Naive thymus-derived CD4-positive, alpha-beta T cell (primary cell): ENCODE measurements around the gene SZRD1. TPM values are rescaled to one million over a fixed set of nuclear protein-coding genes. Genes with fewer than 3 reads are reported as not detected.
A peak's percentile ranks its signal among the peaks of the same experiment; 100 is the strongest.

ENCODE experiments used
- ATAC-seq: fragments of 150-1000 bp; cut with Tn5 transposase; 2 replicates; pipeline ENCODE4 v1.10.0; 2021; ENCODE audit warnings: mild to moderate bottlenecking, moderate library complexity
- CTCF ChIA-PET: fragments of 350-600 bp; sonication (Branson Sonifier 250); formaldehyde crosslinking; loops from one replicate; lab custom pipeline; 2021; ENCODE audit warnings: antibody characterized with exemption; lab: Charles Lee
- POLR2A ChIA-PET: fragments of 350-600 bp; sonication (Branson Sonifier 250); formaldehyde crosslinking; loops from one replicate; lab custom pipeline; 2021; ENCODE audit warnings: antibody characterized with exemption, inconsistent platforms; lab: Charles Lee
- DNase-seq, 9 donors: peaks; one replicate each; pipeline versions ENCODE4 v3.0.0 to v3.0.0-alpha.2; 2020 to 2022; ENCODE audit warnings: mixed read lengths in 1 of 9
- H3K27ac ChIP-seq: one replicate; pipeline ENCODE4 v1.7.0; 2013; ENCODE audit warnings: mild to moderate bottlenecking, low read depth, low read length, moderate library complexity
- H3K27me3 ChIP-seq, 2 donors: one replicate each; pipeline ENCODE4 v1.7.0; 2013; ENCODE audit warnings: low read length in 2 of 2, mild to moderate bottlenecking in 2 of 2, moderate library complexity in 2 of 2; ENCODE audit not compliant: control insufficient read depth in 2 of 2, insufficient read depth in 2 of 2
- H3K36me3 ChIP-seq, 3 experiments: 1 replicate in 2 of 3; 2 replicates in 1 of 3; pipeline ENCODE4 v1.7.0; 2013; ENCODE audit warnings: low read length in 3 of 3, mild to moderate bottlenecking in 3 of 3, moderate library complexity in 1 of 3; ENCODE audit not compliant: insufficient read depth in 3 of 3, control insufficient read depth in 2 of 3
- H3K4me1 ChIP-seq, 2 donors: one replicate each; pipeline ENCODE4 v1.7.0; 2013; ENCODE audit warnings: low read length in 2 of 2, mild to moderate bottlenecking in 2 of 2, moderate library complexity in 1 of 2; ENCODE audit not compliant: control insufficient read depth in 2 of 2, insufficient read depth in 2 of 2
- H3K4me3 ChIP-seq: 2 replicates; pipeline ENCODE4 v1.7.0; 2013; ENCODE audit warnings: mild to moderate bottlenecking, low read length
- H3K9me3 ChIP-seq, 3 experiments: 1 replicate in 2 of 3; 2 replicates in 1 of 3; pipeline ENCODE4 v1.7.0; 2013; ENCODE audit warnings: low read length in 3 of 3; ENCODE audit not compliant: control insufficient read depth in 2 of 3
- H3K27ac Mint-ChIP-seq, 9 donors: one replicate each; pipeline ENCODE4 v1.8.0; 2020 to 2022; ENCODE audit warnings: mixed read lengths in 9 of 9, mild to moderate bottlenecking in 8 of 9, moderate library complexity in 5 of 9, inconsistent platforms in 2 of 9
- H3K27me3 Mint-ChIP-seq, 5 donors: one replicate each; pipeline ENCODE4 v1.8.0; 2021 to 2022; ENCODE audit warnings: mixed read lengths in 5 of 5, mild to moderate bottlenecking in 1 of 5
- H3K36me3 Mint-ChIP-seq, 5 donors: one replicate each; pipeline ENCODE4 v1.8.0; 2020 to 2022; ENCODE audit warnings: mixed read lengths in 5 of 5, mild to moderate bottlenecking in 3 of 5, inconsistent platforms in 1 of 5
- H3K4me1 Mint-ChIP-seq, 7 donors: one replicate each; pipeline ENCODE4 v1.8.0; 2020 to 2022; ENCODE audit warnings: mixed read lengths in 7 of 7, mild to moderate bottlenecking in 3 of 7, inconsistent platforms in 1 of 7
- H3K4me3 Mint-ChIP-seq, 10 donors: one replicate each; pipeline ENCODE4 v1.8.0; 2020 to 2022; ENCODE audit warnings: mild to moderate bottlenecking in 10 of 10, mixed read lengths in 10 of 10, moderate library complexity in 6 of 10, inconsistent platforms in 2 of 10
- H3K9me3 Mint-ChIP-seq, 11 donors: one replicate each; pipeline ENCODE4 v1.8.0; 2020 to 2022; ENCODE audit warnings: mixed read lengths in 11 of 11, mild to moderate bottlenecking in 4 of 11, inconsistent platforms in 1 of 11, moderate library complexity in 1 of 11
- intact Hi-C, 2 donors: fragments of 100-400 bp; cut with micrococcal nuclease; formaldehyde crosslinking; loops; one replicate each; pipeline ENCODE4 v1.15.1; 2023
- polyA plus RNA-seq, 2 donors: library from polyadenylated mRNA; unstranded; fragments of 300-500 nt; fragmentation: Illumina TruSeq; gene quantifications; one replicate each; pipeline ENCODE4 v1.2.3, GENCODE V29; 2021
- total RNA-seq, 6 experiments: library from RNA in 5 of 6; stranded (reverse) in 5 of 6; gene quantifications; 1 replicate in 5 of 6; 2 replicates in 1 of 6; pipeline ENCODE4 v1.2.3 and lab custom pipeline; 2021 to 2026

Gene SZRD1
- total and polyA plus RNA-seq, 7 experiments from 2014 or later, result 36.8 to 163 (median 82.5) TPM

DNA sequence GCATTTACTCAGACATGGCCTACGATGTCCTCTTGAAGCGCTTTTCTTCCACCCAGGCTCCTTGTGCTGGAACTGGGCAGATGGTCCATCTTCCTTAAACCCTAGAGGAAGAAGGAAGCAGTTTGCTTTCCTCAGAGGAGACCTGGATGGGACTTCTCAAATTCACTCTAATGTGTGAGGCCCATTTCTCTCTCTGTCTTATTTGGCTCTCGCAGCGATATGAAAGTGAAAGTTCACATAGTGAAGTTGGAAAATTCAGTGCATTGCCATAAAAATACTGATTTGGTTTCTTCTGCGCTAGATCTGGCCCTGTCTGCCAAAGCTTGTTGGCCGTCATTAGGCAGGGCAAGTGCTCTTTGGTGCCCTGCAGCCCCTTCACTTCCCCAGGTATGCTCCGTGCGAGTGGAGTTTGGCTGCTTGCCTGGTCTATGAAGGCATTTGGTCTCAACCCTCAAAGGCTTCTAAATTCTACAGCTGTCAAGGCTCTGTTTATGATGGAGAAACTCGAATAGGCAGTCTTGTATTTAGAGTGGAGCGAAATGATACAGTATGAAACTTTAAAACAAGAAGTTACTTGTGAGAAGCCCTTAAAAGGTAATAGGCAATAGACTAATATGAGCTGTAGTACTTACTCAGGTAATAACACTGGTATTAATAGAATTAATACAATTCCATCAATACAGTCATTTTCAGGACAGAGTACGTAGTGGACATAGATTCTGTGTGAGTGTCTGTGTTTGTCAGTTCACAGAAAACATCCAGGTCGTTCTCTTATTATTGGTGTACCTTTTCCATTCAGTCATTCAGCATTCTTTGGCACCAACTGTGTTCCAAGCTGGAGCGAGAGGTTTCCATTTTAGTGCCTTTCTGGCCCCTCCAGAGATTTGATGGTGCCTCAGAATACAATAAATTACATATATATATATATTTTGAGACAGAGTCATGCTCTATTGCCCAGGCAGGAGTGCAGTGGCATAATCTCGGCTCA lies 20.5 kb downstream of the SZRD1 start:
- Histone ChIP-seq H3K4me3 (peak overlapping the region; percentile 34), H3K27me3 (no peaks in the 10 kb centered on the region), H3K36me3 (peaks cover 0 to 4% (median 0%) of the 10 kb centered on the region in 3 experiments), H3K4me1 (peaks cover 22 to 53% of the 10 kb centered on the region in 2 donors), H3K27ac (peak overlapping the region; percentile 54), H3K9me3 (no peaks in the 10 kb centered on the region)
- intact Hi-C loops, result loop anchor here (1.0 to 5.0 kb wide), 5 partner anchors 15 to 55 kb away; partner anchors contain the start of genes NECAP2 (in 2 of the 2) and SZRD1 (in 1 of the 2)
- no peaks in the 10 kb centered on the region for H3K9me3 Mint-ChIP-seq
- peaks cover 2 to 18% (median 6%) of the 10 kb centered on the region in 5 donors for H3K36me3 Mint-ChIP-seq
- H3K4me1 Mint-ChIP-seq, result peaks cover 66 to 88% (median 79%) of the 10 kb centered on the region in 7 donors
- no peaks in the 10 kb centered on the region for H3K27me3 Mint-ChIP-seq
- H3K4me3 Mint-ChIP-seq, result peak overlapping the region; percentile 69 to 86 (median 82)
- DNase-seq (peak in 3 of 9 donors; percentile 8 to 16 (median 11)), ATAC-seq (peak; percentile 51)
- ChIA-PET POLR2A (interaction anchor here (0.9 to 1.4 kb wide), 4 partner anchors 14 to 56 kb away, joined by 3 to 6 read pairs (median 4); partner anchors contain the start of gene NECAP2), CTCF (interaction anchor here (0.6 to 1.8 kb wide), 3 partner anchors 13 to 493 kb away, joined by 3 to 6 read pairs (median 4); no protein-coding TSS in a partner anchor)
- H3K27ac Mint-ChIP-seq, result peak overlapping the region; percentile 60 to 89 (median 79)

DNA sequence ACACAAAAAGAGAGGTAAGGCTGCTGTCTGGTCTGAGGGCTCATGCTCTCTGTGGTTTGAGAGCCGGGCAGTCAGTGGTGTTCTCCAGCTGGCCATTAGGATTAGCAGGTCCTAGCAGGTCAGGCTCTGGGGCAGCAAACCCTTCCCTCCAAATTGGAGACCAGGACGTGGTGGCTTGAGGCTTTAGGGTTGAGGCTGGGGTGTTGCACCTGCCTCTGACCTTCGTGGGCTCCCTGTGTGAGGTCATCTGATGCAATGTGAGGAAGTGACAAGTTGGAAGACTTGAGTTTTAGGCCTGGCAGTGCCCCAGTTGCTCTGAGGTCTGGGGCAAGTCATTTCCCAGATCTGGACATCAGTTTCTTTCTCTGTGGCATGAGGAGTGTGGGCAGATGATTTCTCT lies 24.4 kb downstream of the SZRD1 start:
- no peaks in the 10 kb centered on the region for H3K9me3 Mint-ChIP-seq
- H3K27me3 Mint-ChIP-seq, result no peaks in the 10 kb centered on the region
- peaks cover 10 to 43% (median 11%) of the 10 kb centered on the region in 3 experiments for H3K36me3 ChIP-seq
- H3K36me3 Mint-ChIP-seq, result peaks cover 5 to 21% (median 10%) of the 10 kb centered on the region in 5 donors
- peaks cover 47 to 65% (median 58%) of the 10 kb centered on the region in 7 donors for H3K4me1 Mint-ChIP-seq
- peak overlapping the region in 8 of 9 donors; percentile 27 to 79 (median 60) for H3K27ac Mint-ChIP-seq
- H3K4me3 ChIP-seq, result no peak overlapping the region
- POLR2A ChIA-PET, result no interaction called here
- no peak for DNase-seq
- peak overlapping the region; percentile 9 for H3K27ac ChIP-seq
- CTCF ChIA-PET, result no interaction called here
- intact Hi-C loops, result no loop called here
- no peaks in the 10 kb centered on the region for H3K9me3 ChIP-seq
- peaks cover 7 to 33% of the 10 kb centered on the region in 2 donors for H3K4me1 ChIP-seq
- H3K27me3 ChIP-seq, result no peaks in the 10 kb centered on the region
- peak; percentile 23 for ATAC-seq
- peak overlapping the region in 2 of 10 donors; percentile 25 to 26 for H3K4me3 Mint-ChIP-seq

DNA sequence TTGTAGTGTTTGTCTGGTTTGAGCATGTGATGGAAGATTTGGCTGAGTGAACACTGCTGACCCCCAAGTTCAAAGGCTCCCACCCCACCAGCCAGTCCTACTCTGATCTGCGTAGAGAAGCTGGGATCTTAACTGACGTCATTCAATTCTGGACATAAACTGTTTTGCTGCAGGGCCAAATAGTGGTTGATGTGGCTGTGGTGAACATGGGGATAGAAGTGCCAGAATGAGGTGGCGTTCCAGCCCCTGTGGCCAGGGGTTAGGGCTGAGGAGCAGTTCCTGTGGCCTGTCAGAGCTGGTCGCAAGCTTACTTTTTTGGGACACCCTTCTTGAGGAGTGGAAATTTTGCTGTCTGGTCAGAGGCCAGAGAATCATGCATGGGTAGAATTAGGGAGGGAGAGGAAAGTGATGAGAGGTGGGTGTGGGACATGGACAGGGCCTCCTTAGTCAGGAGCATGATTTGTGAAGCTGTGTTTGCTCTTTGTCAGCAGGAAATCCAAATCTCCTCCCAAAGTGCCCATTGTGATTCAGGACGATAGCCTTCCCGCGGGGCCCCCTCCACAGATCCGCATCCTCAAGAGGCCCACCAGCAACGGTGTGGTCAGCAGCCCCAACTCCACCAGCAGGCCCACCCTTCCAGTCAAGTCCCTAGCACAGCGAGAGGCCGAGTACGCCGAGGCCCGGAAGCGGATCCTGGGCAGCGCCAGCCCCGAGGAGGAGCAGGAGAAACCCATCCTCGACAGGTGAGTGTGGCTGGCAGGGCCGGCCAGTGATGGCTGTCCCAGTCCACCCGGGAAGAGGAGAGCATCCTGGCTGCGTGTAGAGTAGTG lies 25.9 kb downstream of the SZRD1 start:
- Histone ChIP-seq H3K4me3 (no peak overlapping the region), H3K27me3 (no peaks in the 10 kb centered on the region), H3K4me1 (peaks cover 0 to 19% of the 10 kb centered on the region in 2 donors), H3K27ac (peak overlapping the region; percentile 23), H3K9me3 (no peaks in the 10 kb centered on the region), H3K36me3 (peaks cover 10 to 57% (median 11%) of the 10 kb centered on the region in 3 experiments)
- Mint-ChIP-seq H3K9me3 (no peaks in the 10 kb centered on the region), H3K27me3 (no peaks in the 10 kb centered on the region), H3K27ac (peak overlapping the region in 8 of 9 donors; percentile 14 to 82 (median 66)), H3K4me1 (peaks cover 36 to 51% (median 49%) of the 10 kb centered on the region in 7 donors), H3K36me3 (peaks cover 5 to 21% (median 10%) of the 10 kb centered on the region in 5 donors), H3K4me3 (peak overlapping the region in 1 of 10 donors; percentile 41)
- intact Hi-C loops, result no loop called here
- POLR2A ChIA-PET, result no interaction called here
- no peak for ATAC-seq
- CTCF ChIA-PET, result no interaction called here
- no peak for DNase-seq

DNA sequence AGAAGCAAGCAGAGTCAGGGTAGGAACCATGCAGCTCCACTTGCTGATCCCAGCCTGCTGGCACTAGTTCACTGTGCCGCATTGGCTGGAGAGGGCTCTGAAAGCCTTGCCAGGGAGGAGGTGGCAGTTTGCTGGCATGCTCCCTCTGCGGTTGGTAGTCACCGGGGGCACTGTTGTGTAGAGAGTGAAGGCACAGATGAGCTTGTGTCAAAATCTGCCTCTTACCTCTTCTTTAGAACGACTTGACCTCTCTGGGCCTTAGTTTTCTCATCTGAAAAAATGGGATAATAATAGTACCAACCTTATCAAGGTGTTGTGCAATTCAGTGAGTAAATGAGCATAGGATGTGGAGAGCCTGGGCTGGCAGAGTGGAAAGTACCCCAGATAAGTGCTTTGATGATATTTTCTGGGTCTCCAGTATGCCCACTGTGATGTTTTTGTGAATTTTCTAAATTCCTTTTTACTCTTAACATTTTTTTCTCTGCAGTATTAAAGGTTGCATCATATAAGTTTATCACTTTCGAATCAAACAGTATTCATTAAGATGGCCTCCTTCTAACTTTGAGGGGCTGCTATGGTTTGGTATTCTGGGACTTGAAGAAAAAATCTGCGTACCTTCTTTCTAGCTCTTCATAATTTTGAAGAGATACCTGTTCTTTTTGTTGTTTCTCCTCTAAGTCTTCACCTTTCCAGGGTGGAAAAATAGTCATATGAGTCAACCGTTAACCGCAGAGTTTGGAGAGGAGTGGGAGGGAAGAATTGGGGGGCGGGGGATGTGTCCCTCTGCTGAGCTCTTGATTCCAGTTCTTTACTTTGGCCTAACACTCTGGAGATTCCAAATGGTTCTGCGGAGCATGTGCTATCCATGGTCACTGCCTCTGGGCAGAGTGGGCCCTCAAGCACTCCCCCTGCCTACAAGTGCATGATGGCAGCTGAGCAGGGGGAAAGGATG lies 26.8 kb downstream of the SZRD1 start:
- Mint-ChIP-seq H3K4me1 (peaks cover 36 to 47% (median 42%) of the 10 kb centered on the region in 7 donors), H3K27me3 (no peaks in the 10 kb centered on the region), H3K36me3 (peaks cover 5 to 21% (median 8%) of the 10 kb centered on the region in 5 donors), H3K9me3 (no peaks in the 10 kb centered on the region), H3K27ac (peak overlapping the region in 3 of 9 donors; percentile 61 to 67 (median 65)), H3K4me3 (no peak overlapping the region)
- Histone ChIP-seq H3K36me3 (peaks cover 10 to 65% (median 11%) of the 10 kb centered on the region in 3 experiments), H3K9me3 (no peaks in the 10 kb centered on the region), H3K4me1 (peaks cover 0 to 19% of the 10 kb centered on the region in 2 donors), H3K4me3 (no peak overlapping the region), H3K27ac (peak overlapping the region; percentile 23), H3K27me3 (no peaks in the 10 kb centered on the region)
- ChIA-PET POLR2A (no interaction called here), CTCF (interaction anchor here (0.5 kb wide), 1 partner anchor 315 kb away, joined by 3 read pairs; no protein-coding TSS in a partner anchor)
- ATAC-seq (peak; percentile 16), DNase-seq (no peak)
- intact Hi-C loops, result no loop called here

DNA sequence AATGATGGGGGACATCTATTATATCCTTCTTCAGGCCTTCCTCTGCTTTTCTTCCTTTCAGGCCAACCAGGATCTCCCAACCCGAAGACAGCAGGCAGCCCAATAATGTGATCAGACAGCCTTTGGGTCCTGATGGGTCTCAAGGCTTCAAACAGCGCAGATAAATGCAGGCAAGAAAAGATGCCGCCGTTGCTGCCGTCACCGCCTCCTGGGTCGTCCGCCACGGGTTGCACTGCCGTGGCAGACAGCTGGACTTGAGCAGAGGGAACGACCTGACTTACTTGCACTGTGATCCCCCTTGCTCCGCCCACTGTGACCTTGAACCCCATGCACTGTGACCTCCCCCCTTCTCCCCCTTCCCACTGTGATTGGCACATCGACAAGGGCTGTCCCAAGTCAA lies 27.9 kb downstream of the SZRD1 start:
- peaks cover 30 to 45% (median 36%) of the 10 kb centered on the region in 7 donors for H3K4me1 Mint-ChIP-seq

More for the DNA sequence above, 27.9 kb downstream of the SZRD1 start:
- H3K27ac ChIP-seq, result no peak overlapping the region
- H3K4me3 ChIP-seq, result no peak overlapping the region
- intact Hi-C loops, result no loop called here
- Mint-ChIP-seq H3K4me3 (no peak overlapping the region), H3K9me3 (no peaks in the 10 kb centered on the region), H3K27me3 (no peaks in the 10 kb centered on the region), H3K36me3 (peaks cover 5 to 24% (median 10%) of the 10 kb centered on the region in 5 donors), H3K27ac (no peak overlapping the region)
- no peaks in the 10 kb centered on the region for H3K27me3 ChIP-seq
- H3K36me3 ChIP-seq, result peaks cover 10 to 65% (median 11%) of the 10 kb centered on the region in 3 experiments
- no peaks in the 10 kb centered on the region for H3K9me3 ChIP-seq
- no peak for DNase-seq
- peaks cover 0 to 16% of the 10 kb centered on the region in 2 donors for H3K4me1 ChIP-seq
- ChIA-PET CTCF (no interaction called here), POLR2A (no interaction called here)
- no peak for ATAC-seq
